GM12878 (cell line): ENCODE measurements around the gene ST6GALNAC3. TPM values are rescaled to one million over a fixed set of nuclear protein-coding genes. Genes with fewer than 3 reads are reported as not detected.

Source experiments
- ATAC-seq: fragments of 200-7000 bp; cut with Tn5 transposase; 3 replicates; pipeline ENCODE4 v1.9.1; 2020; ENCODE audit warnings: mild to moderate bottlenecking, moderate library complexity
- BruUV-seq: library from RNA; stranded (reverse); fragments of 400-500 nt; replicated peaks from 2 replicates; lab custom pipeline; 2021; lab: Mats Ljungman, UMichigan
- CTCF ChIA-PET: fragments of 300-600 bp; sonication (Branson Sonifier 250); formaldehyde crosslinking; extraction: SDS; loops from one replicate; lab custom pipeline; 2021; ENCODE audit warnings: inconsistent platforms; lab: Yijun Ruan, JAX
- POLR2A ChIA-PET: fragments of 350-600 bp; formaldehyde crosslinking; extraction: SDS; loops from one replicate; lab custom pipeline; 2021; ENCODE audit warnings: inconsistent platforms; lab: Charles Lee
- RAD21 ChIA-PET: fragments of 300-600 bp; sonication (Branson Sonifier 250); formaldehyde crosslinking; loops from one replicate; lab custom pipeline; 2023; ENCODE audit warnings: antibody characterized with exemption; ENCODE audit not compliant: unreplicated experiment; lab: Charles Lee
- SMC1A ChIA-PET: fragments of 300-600 bp; sonication (Branson Sonifier 250); formaldehyde crosslinking; loops from one replicate; lab custom pipeline; 2023; ENCODE audit not compliant: unreplicated experiment, uncharacterized antibody; lab: Charles Lee
- DNase-seq: peaks from one replicate; pipeline ENCODE4 v3.0.0-alpha.2; 2011; ENCODE audit warnings: low read depth, low spot score
- FAIRE-seq: peaks from 3 replicates; lab custom pipeline; 2011; peaks lifted over from hg19 to GRCh38; lab: Jason Lieb, UNC
- H2AFZ ChIP-seq: 2 replicates; pipeline ENCODE4 v1.6.0; 2011; ENCODE audit warnings: low read depth, low read length, control low read depth; ENCODE audit not compliant: control insufficient read depth
- H3K27ac ChIP-seq: 2 replicates; pipeline ENCODE4 v1.5.1; 2011; ENCODE audit warnings: control low read depth; ENCODE audit not compliant: control insufficient read depth, insufficient read depth
- H3K27me3 ChIP-seq, 2 experiments: replicated peaks in 1 of 2; 2 replicates each; pipeline versions ENCODE4 v1.6.0 to v1.6.1; 2011; ENCODE audit warnings: low read length in 1 of 2; ENCODE audit not compliant: control insufficient read depth in 2 of 2, insufficient read depth in 2 of 2
- H3K36me3 ChIP-seq, 2 experiments: 2 replicates each; pipeline ENCODE4 v1.5.1; 2011; ENCODE audit warnings: low read length in 1 of 2; ENCODE audit not compliant: control insufficient read depth in 2 of 2, insufficient read depth in 2 of 2
- H3K4me1 ChIP-seq: 2 replicates; pipeline ENCODE4 v1.6.1; 2011; ENCODE audit warnings: mild to moderate bottlenecking, low read length, moderate library complexity, mixed read lengths; ENCODE audit not compliant: control insufficient read depth, insufficient read depth
- H3K4me2 ChIP-seq: 2 replicates; pipeline ENCODE4 v1.6.0; 2011; ENCODE audit warnings: control low read depth; ENCODE audit not compliant: control insufficient read depth, insufficient read depth
- H3K4me3 ChIP-seq: fragments of 200-600 bp; sonication (generic); 2 replicates; pipeline ENCODE4 v1.5.1; 2016
- H3K79me2 ChIP-seq: 2 replicates; pipeline ENCODE4 v1.6.0; 2011; ENCODE audit warnings: low read length; ENCODE audit not compliant: control insufficient read depth, insufficient read depth
- H3K9ac ChIP-seq: 2 replicates; pipeline ENCODE4 v1.8.0; 2011; ENCODE audit warnings: low read length, control low read depth, mixed read lengths; ENCODE audit not compliant: control insufficient read depth, insufficient read depth
- H3K9me3 ChIP-seq: replicated peaks from 3 replicates; pipeline ENCODE4 v1.5.1; 2011; ENCODE audit warnings: mild to moderate bottlenecking, low read length; ENCODE audit not compliant: control insufficient read depth, insufficient read depth
- H4K20me1 ChIP-seq: 2 replicates; pipeline ENCODE4 v1.6.0; 2011; ENCODE audit not compliant: control insufficient read depth, insufficient read depth
- BACH1 ChIP-seq: fragments of 450-650 bp; IDR thresholded peaks from 2 replicates; pipeline ENCODE4 v1.6.1; 2017; ENCODE audit warnings: mild to moderate bottlenecking, borderline replicate concordance
- BHLHE40 ChIP-seq, 2 experiments: fragments of 450-650 bp in 1 of 2; IDR thresholded peaks; 2 replicates each; pipeline ENCODE4 v1.6.1; 2011 to 2017; ENCODE audit warnings: low read depth in 2 of 2, borderline replicate concordance in 1 of 2, improper control_type of control experiment in 1 of 2, low read length in 1 of 2, mild to moderate bottlenecking in 1 of 2
- CBX3 ChIP-seq: fragments of 200-600 bp; sonication (generic); IDR thresholded peaks from 2 replicates; pipeline ENCODE4 v1.6.1; 2016; ENCODE audit warnings: low read depth, borderline replicate concordance
- ELK1 ChIP-seq: IDR thresholded peaks from 2 replicates; pipeline ENCODE4 v1.6.1; 2012; ENCODE audit warnings: low read depth, low read length, improper control_type of control experiment
- HDAC6 ChIP-seq: fragments of 200-600 bp; sonication (generic); IDR thresholded peaks from one replicate; pipeline ENCODE4 v1.8.0; 2017; ENCODE audit warnings: antibody characterized with exemption; ENCODE audit not compliant: unreplicated experiment
- HDGF ChIP-seq: fragments of 450-650 bp; IDR thresholded peaks from 2 replicates; pipeline ENCODE4 v1.6.1; 2016; ENCODE audit warnings: antibody characterized with exemption
- KDM1A ChIP-seq: fragments of 200-600 bp; sonication (generic); IDR thresholded peaks from 2 replicates; pipeline ENCODE4 v1.6.1; 2016; ENCODE audit warnings: borderline replicate concordance
- MYB ChIP-seq: fragments of 150-350 bp; IDR thresholded peaks from 2 replicates; pipeline ENCODE4 v1.6.1; 2014; ENCODE audit warnings: mild to moderate bottlenecking, low read depth, low read length, borderline replicate concordance
- NFIC ChIP-seq: IDR thresholded peaks from 2 replicates; pipeline ENCODE4 v1.6.1; 2012; ENCODE audit warnings: low read depth, mild to moderate bottlenecking, inconsistent platforms, low read length, moderate library complexity
- NR2C1 ChIP-seq: fragments of 450-650 bp; IDR thresholded peaks from 2 replicates; pipeline ENCODE4 v1.6.1; 2017; ENCODE audit warnings: antibody characterized with exemption, mild to moderate bottlenecking, moderate library complexity
- RFX5 ChIP-seq: IDR thresholded peaks from 2 replicates; pipeline ENCODE4 v1.6.1; 2011; ENCODE audit warnings: low read depth, low read length, improper control_type of control experiment
- USF1 ChIP-seq: IDR thresholded peaks from 2 replicates; pipeline ENCODE4 v1.6.1; 2011; ENCODE audit warnings: borderline replicate concordance, low read depth, mild to moderate bottlenecking, moderate library complexity, mixed read lengths, low read length; ENCODE audit not compliant: insufficient read depth; ENCODE audit errors: extremely low read length
- ZNF24 ChIP-seq: fragments of 450-650 bp; IDR thresholded peaks from 2 replicates; pipeline ENCODE4 v1.6.1; 2017; ENCODE audit warnings: antibody characterized with exemption, mild to moderate bottlenecking
- WGBS: methylation state at CpG from one replicate; pipeline ENCODE4 v1.1.6; 2016; ENCODE audit warnings: low lambda C conversion rate; ENCODE audit not compliant: insufficient replicate concordance, insufficient coverage; ENCODE audit errors: missing lambda C conversion rate; 5-methylcytosine and 5-hydroxymethylcytosine counted together
- in situ Hi-C: fragments of 300-500 bp; cut with MboI; formaldehyde crosslinking; loops from 9 replicates; pipeline ENCODE4 v1.14.3; 2018; ENCODE audit warnings: mixed read lengths
- intact Hi-C: fragments of 100-400 bp; cut with micrococcal nuclease; formaldehyde crosslinking; loops from one replicate; pipeline ENCODE4 v1.14.2; 2022; ENCODE audit not compliant: unreplicated experiment
- polyA plus RNA-seq, 11 experiments: library from polyadenylated mRNA; depleted of rRNA in 4 of 11; unstranded in 6 of 11; stranded (reverse) in 5 of 11; fragments of >200 nt; fragmentation: Nextera tagmentation in 4 of 11; fragmentation: Illumina TruSeq in 1 of 11; extraction: Ambion mirVana in 4 of 11; extraction: Trizol in 1 of 11; gene quantifications; 1 replicate in 1 of 11; 2 replicates in 10 of 11; pipeline versions ENCODE4 v1.2.1 to v1.2.3, GENCODE V29; 2011 to 2016; ENCODE audit warnings: inconsistent platforms in 2 of 11, missing spikeins in 2 of 11, low read depth in 1 of 11
- total RNA-seq, 4 experiments: library from RNA; depleted of rRNA in 3 of 4; stranded (reverse); fragments of >200 nt in 3 of 4; fragmentation: Illumina TruSeq in 1 of 4; extraction: Trizol in 1 of 4; gene quantifications; 2 replicates each; pipeline versions ENCODE4 v1.2.1 to v1.2.3, GENCODE V29; 2013 to 2021

The ST6GALNAC3 gene
- total and polyA plus RNA-seq, 10 of the 15 experiments (the other 5 are each of a cell fraction or from before 2014, with no cell fraction given), result 0.04 to 0.68 (median 0.18) TPM; not detected in 3

- ChIA-PET RAD21 (no interaction called here), CTCF (no interaction called here), SMC1A (no interaction called here), POLR2A (no interaction called here)
- DNase-seq (no peak), ATAC-seq (no peak), FAIRE-seq (no peak)
- BruUV-seq, result no TSS peak
- H3K9me3 ChIP-seq, result no peaks in the 10 kb centered on the region
- H3K4me3 ChIP-seq, result no peak overlapping the region
- no peak overlapping the region for H2AFZ ChIP-seq
- no peaks in the 10 kb centered on the region; the same call in 1 of the 2 replicates for H4K20me1 ChIP-seq
- no peak overlapping the region for H3K9ac ChIP-seq
- intact Hi-C loops (no loop called here), in situ Hi-C loops (no loop called here)
- H3K4me2 ChIP-seq, result no peak overlapping the region
- 40% methylated on average over 3 of the region's 3 CpGs for WGBS
- no peak overlapping the region for H3K27ac ChIP-seq
- no peaks in the 10 kb centered on the region for H3K36me3 ChIP-seq
- H3K4me1 ChIP-seq, result no peaks in the 10 kb centered on the region
- TF ChIP-seq RFX5 (no peak), BACH1 (no peak), HDGF (no peak), USF1 (no peak), ZNF24 (no peak), CBX3 (no peak), MYB (no peak), ELK1 (no peak), NFIC (no peak), BHLHE40 (IDR thresholded peaks at IDR 0.05; ENCODE audit: borderline replicate concordance in 1 of 2, low read depth in 2 of 2, low read length in 1 of 2) (no peak), HDAC6 (no peak), NR2C1 (no peak), KDM1A (no peak)
- TF ChIP-seq, all 136 proteins: peak for 0
- no peaks in the 10 kb centered on the region for H3K27me3 ChIP-seq
- no peaks in the 10 kb centered on the region for H3K79me2 ChIP-seq
Observed at GRCh38 chr1:76371941-76372340, 297.4 kb downstream of the ST6GALNAC3 start.
